NCI-H446 treated with DMSO at 0.1 percent for 48 hours (cell line): ENCODE results near the gene MT1M.
A peak's percentile ranks its signal among the peaks of the same experiment; 100 is the strongest.
"Not testable (repeated sequence)": the region's sequence is repeated elsewhere in the genome, so short reads cannot be mapped to it uniquely, and the experiment has no call there.

Experiments used
- DNase-seq: peaks from one replicate; lab custom pipeline; 2025; lab: John Stamatoyannopoulos, UW

Gene MT1M

GRCh38 chr16:56649271-56649670 is 16.8 kb downstream of the MT1M start:
- DNase-seq, result no peak

GRCh38 chr16:56649820-56650219 is 17.4 kb downstream of the MT1M start:
- no peak for DNase-seq

GRCh38 chr16:56651586-56651985 is 19.1 kb downstream of the MT1M start, which contains the start of gene MT1B:
TSS of gene MT1B (plus strand) at chr16:56651886. CDS start at chr16:56651954, 68 bp downstream.
- DNase-seq, result no peak

- no peak for DNase-seq
Observed at GRCh38 chr16:56652600-56652999, 20.1 kb downstream of the MT1M start.

- DNase-seq, result no peak
Observed at GRCh38 chr16:56653218-56653617, 20.8 kb downstream of the MT1M start.

- no peak for DNase-seq
Observed at GRCh38 chr16:56657555-56658326, 25.3 kb downstream of the MT1M start, which contains the start of gene MT1F. TSS of gene MT1F (plus strand) at chr16:56657959. CDS start at chr16:56658059, 100 bp downstream.

- DNase-seq, result no peak
Observed at GRCh38 chr16:56658327-56658875, 25.9 kb downstream of the MT1M start.

GRCh38 chr16:56662357-56663354 is 30.2 kb downstream of the MT1M start:
- no peak for DNase-seq

GRCh38 chr16:56664506-56664905 is 32.0 kb downstream of the MT1M start:
- DNase-seq, result no peak

- DNase-seq, result not testable (repeated sequence)
Observed at GRCh38 chr16:56665286-56666261, 33.1 kb downstream of the MT1M start.

- DNase-seq, result no peak
Observed at GRCh38 chr16:56667581-56668571, 35.4 kb downstream of the MT1M start, which contains the start of gene MT1G. TSS of gene MT1G (minus strand) at chr16:56668065. CDS start at chr16:56667993, 72 bp downstream.

GRCh38 chr16:56669005-56669839 is 36.8 kb downstream of the MT1M start, which contains the start of gene MT1H:
TSS of gene MT1H (plus strand) at chr16:56669814. CDS start at chr16:56669885, 71 bp downstream.
- DNase-seq, result no peak

GRCh38 chr16:56669840-56670619 is 37.6 kb downstream of the MT1M start:
- DNase-seq, result no peak

GRCh38 chr16:56670620-56670934 is 38.1 kb downstream of the MT1M start:
- DNase-seq, result no peak

- peak; percentile 11 for DNase-seq
Observed at GRCh38 chr16:56671691-56672090, 39.2 kb downstream of the MT1M start.

- DNase-seq, result not testable (repeated sequence)
Observed at GRCh38 chr16:56672171-56672570, 39.7 kb downstream of the MT1M start.

- DNase-seq, result no peak
Observed at GRCh38 chr16:56672761-56673536, 40.5 kb downstream of the MT1M start.
